HG02610 (cell line): ENCODE data around the gene PDCD10.

ENCODE experiments used
- ATAC-seq: cut with Tn5 transposase; IDR thresholded peaks from one replicate; pipeline ENCODE4 v1.9.1; 2021; ENCODE audit warnings: mild to moderate bottlenecking, moderate library complexity; ENCODE audit not compliant: unreplicated experiment

Gene PDCD10

DNA sequence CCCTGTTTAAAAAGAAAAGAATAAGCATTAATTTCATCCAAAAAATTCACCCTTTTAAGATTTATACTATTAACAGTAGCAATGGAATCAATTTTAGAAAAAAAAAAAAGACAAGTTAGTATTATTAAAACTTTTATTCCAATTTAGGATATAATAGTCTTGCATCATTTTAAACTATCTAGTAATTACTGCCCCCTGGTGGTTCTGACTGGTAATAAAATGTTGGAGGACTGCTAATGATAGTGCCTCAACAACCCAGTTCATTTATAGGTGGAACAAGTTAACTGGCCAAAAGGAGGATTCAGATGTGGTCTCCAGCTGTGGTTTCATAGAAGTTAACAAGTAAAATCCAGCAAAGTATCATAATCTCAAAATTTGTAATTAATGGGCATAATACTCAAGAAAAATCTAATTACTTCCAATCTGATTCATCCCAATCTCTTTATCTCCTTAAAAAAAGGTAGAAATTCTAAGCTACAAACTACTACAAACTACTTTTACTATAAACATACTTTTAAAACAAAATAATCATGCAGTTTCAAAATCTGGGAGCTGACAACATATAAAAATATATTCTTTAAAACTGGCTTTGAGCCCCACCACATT is 50.2 kb downstream of the PDCD10 start:
- ATAC-seq: peak; percentile 75

DNA sequence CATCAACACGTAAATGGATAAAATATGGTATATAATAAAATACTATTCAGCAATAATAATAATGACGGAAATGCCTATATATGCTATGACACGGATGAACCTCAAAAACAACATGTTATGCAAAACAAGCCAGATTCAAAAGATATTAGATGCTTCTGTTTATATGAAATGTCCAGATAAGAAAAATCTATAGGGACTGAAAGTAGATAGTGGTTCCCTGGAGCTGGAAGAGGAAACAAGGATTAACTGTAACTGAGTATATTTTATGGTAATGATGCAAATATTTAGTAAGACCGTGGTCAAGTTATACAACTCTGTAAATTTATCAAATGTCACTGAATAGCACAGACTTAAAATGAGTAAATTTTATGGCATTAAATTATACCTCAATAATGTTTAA is 55.2 kb downstream of the PDCD10 start:
- ATAC-seq: no peak

DNA sequence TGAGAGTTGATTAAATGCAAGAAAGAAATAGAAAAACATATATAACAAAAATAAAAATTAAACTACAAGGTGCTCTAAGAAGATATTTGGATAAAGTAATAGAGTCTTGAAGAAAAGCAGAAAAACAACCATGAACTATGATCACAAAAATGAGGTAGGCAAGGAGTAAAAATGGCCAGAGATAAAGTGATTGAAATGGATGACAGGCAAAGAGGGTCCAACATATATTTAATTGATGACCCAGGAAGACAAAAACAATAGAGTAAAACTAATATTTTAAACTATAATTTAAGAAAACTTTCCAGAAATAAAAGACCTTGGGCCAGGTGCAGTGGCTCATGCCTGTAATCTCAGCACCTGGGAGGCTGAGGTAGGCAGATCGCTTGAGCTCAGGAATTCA is 58.8 kb downstream of the PDCD10 start:
- ATAC-seq: no peak

DNA sequence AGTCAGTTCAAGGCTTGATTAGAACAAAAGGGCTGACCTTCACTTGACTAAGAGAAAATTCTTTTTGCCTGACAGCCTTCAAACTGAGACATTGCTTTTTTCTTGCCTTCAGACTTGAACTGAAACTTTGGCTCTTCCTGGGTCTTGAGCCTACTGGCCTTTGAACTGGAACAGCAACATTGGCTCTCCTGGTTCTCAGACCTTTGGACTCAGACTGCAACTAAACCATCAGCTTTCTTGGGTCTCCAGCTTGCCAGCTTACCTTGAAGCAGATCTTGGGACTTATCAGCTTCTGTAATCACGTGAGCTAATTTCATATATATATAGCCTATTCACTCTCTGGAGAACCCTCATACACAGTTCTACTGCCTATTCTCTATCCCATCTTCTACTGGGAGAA is 61.5 kb downstream of the PDCD10 start:
- no peak for ATAC-seq

DNA sequence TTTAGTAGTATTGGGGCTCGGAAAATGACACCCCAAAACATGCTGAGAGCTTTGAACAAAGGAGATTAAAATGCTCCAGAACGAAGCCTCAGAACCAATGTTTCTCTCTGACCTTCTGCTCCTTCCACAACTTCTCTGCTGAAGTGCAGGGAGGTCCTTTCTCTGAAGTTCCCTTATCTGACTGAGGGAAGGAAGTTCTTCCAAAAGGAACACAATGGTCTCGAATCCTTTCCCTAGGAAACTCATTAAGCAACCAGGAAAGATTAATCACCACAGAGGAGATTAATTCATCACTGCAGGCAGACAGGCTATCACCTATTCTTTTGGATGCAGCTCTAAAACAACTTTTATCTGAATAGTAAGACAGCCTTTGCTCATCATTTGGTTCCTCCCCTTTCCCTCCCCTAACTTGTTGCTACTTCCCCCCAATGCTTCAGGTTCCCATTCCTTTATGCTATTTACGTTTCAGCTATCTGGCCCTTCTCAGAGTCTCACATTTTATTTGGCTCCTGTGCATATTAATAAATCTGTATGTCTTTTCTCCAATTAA is 62.7 kb downstream of the PDCD10 start:
- no peak for ATAC-seq

DNA sequence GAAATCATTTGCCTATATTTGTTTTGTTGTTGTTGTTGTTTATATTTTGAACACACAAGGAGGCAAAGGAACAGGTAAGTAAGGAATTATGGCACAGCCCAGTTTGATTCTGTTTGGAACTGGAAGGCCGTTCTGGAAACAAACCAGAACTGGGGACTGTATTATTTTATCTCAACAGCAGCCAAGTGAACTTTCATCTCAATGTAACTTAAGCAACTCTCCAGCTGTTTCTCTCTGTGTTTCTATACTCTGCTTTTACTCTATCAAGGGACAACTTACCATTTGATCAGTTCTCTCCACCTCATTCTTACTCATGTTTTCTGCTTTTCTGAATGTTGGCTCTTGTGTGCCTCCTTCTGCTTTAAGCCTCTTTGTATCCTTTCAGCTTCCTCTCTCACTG is 65.0 kb downstream of the PDCD10 start:
- no peak for ATAC-seq

DNA sequence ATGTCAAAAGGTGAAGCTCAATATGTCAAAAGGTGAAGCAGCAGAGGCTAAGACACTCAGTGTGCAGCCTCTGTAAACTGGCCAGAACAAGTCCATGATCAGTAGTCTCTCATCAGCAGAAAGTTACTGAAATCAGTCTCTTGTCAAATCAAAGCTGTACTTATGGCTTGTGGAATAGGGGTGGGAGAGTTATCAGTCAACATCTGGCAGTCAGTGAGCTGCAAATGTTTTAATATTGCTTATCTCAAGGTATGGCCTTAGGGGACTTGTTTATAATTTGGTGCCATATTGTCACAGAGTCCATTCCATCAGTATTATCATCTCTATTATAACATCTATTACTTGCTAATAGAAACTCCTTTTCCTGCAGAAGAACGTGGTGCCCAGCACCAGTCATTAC is 66.0 kb downstream of the PDCD10 start:
- no peak for ATAC-seq

DNA sequence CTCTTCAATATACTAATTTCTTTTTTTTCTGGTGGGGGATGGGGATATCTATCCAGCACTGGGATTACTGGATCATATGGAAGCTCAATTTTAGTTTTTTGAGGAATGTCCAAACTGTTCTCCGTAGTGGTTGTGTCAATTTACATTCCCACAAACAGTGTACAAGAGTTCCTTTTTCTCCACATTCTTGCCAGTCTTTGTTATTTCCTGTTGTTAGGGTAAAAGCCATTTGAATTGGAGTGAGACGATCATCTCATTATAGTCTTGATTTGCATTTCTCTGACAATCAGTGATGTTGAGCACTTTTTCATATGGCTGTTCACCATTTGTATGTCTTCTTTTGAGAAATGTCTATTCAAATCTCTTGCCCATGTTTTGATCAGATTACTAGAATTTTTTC is 68.1 kb downstream of the PDCD10 start:
- no peak for ATAC-seq

DNA sequence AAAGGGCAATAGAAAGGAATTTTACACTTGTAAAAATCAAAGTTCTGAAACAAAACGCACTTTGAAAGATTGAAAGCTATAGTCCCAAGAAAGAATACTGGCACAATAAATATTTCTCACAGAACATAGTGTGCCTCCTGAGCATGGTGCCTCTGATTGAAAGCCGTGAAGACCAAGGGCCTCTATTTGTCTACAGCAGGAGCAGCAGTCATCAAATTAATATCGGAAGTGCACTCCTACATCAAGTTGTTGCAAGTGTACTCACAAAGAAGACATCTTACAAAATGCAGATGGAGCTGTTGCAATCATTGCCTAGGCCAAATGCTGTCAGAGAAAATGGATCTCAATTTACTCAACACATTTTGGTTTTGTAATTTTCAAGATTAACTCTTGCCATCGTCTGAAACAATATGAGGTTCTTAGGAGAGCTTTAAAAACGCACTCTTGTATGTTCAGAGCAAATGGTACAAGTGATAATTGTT is 71.7 kb downstream of the PDCD10 start:
- ATAC-seq: no peak

DNA sequence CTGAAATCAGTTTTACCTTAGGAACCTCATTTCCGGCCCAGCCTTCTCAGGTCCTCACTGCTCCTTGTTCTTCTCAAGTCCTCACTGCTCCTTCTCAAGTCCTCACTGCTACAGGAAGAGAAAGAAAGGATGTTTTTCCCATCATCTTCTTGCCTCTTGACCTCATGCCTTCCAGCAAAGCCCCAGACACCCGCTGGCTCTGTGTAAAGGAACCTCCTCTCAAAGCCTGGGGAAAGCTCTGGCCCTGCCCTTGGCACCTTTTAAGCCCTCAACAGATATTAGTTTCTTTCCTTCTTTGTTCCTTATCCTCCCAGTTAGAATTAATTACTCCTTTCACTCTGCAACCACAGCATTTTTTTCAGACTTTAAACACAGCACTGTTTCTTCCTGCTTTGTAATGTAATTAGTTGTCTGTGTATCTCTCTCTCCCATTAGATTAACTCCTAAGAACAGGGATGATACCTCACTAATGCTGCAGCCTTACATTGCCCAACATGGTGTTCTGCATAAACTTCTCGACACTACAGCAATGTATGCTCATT is 76.9 kb downstream of the PDCD10 start:
- no peak for ATAC-seq

DNA sequence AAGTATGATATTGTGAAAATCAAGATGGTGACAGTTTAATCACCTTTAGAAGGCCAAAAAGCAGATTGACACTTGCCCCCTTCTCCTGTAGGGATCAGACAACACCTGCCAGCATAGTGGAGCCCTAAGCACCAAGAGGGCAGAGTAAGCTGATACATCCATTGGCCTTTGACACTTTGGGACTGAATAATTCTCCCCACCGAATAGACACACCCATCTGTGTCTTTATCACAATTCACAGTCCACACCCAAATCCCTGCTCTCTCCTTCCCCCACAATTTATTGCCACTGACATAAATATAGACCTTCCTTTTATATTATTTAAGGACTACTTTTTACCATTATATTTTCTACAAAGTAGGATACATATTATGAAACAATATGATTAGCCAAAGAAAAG is 77.9 kb downstream of the PDCD10 start:
- no peak for ATAC-seq

DNA sequence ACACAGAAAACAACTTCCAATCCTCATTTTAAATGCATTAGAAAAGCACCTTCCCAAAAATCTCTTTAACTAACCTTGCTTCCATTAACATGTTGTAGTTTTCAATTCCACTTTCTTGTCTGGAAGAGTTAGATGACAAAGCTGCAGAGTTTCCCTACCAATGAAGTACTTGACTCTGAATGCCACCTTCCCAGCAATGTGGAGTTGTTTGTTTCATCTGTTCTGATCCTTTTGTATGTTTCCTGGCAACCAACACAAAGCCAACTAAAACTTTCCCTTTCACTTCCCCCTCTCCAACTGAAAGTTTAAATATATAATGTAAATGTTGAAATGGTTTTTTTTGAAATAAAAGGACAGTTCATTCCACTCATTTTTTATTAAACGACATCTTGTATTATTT is 80.9 kb downstream of the PDCD10 start, which contains the start of gene WDR49:
WDR49 (minus strand) TSS at position 183 of the 400 bp plus-strand sequence. CDS start 517 bp downstream, outside the sequence.
- ATAC-seq: peak; percentile 65

DNA sequence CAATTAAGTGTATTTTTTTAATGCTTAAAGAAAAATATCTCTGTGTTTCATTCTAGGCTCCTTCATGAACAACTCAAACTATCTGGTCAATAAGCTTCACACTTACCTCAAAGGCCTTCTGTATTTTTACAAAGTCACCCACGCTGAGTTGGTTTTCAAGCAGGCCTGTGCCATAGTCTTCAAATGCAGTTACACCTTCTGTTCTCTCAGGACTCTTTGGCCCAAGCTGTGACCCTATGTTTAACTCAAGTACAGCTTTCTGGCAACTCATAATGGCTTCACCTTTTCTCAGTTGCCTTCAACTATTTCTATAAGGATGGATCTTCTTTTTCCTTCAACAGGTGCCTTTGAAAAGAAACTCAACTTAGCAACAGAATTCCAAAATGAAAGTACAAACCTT is 81.5 kb downstream of the PDCD10 start:
- ATAC-seq: no peak

DNA sequence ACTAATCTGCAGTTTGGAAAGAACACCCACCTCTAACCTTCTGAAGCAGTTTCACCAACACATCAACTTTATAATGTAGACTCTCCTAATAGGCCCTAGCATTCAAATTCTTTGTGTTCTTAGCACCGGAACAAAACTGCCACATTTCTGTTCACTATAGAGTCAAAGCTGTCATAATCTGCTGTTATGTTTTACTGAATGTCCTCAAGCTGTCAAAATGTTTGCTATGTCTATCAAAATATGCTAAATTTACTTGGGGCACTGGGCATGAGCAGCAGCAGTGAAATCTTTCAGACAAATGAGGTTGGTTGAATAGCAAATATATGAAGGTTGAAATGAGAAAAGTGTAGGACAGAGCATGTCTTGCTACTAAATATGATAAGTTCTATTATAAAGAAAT is 82.9 kb downstream of the PDCD10 start:
- no peak for ATAC-seq

DNA sequence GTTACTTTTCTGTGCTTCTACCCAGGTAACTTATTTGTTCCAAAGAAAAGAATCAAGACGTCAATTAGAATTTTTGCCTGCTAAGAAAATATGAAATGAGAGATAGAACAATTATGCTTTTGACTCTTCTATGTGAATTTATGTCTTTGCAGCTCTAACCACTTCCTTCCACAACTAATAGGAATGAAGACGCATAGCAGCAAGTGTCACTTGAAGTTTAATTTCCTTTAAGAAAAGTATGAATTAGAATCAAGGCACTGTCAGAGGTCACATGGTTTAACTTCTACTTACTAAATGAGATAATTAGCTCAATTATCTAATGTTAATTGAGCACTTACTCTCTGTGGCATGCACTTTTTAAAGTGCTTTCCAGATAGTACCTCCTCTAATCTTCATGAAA is 84.2 kb downstream of the PDCD10 start:
- ATAC-seq: no peak

DNA sequence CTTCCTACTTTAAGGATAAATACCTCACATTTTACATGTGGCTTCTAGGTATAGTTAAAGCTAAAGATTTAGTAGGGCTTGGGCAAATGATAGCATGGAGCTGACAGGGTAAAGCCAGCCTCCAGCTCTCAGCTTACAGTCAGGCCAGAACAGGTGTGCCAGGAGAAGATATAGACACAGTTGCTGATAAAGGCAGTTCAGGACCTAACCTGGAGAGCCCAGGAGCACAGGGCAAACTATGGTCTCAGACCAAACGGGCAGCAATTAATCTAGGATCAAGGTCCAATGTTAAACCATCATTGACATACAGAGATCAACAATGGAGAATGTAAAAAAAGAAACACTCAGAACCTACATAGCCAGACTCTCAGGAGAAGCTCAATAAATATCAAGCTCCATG is 84.9 kb downstream of the PDCD10 start:
- ATAC-seq: no peak

DNA sequence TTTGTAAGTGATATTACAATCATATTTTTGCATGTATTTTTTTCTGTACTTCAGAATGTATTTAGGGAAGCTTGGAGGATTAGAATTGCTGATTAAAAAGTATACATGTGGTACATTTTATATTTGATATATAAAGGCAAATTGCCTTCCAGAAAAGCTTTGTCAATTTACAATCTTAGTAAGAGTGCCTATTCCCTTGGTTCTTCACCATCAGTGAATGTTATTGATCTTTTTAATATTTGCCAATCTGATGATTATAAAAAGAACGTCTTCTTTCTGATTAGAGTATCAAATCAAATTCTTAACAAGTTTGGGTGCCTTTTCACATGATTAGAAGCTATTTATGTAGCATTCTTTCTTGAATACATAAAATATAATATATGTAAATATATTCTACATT is 90.1 kb downstream of the PDCD10 start:
- ATAC-seq: no peak
